Transverse colon (tissue), 4 donors: ENCODE data around the gene CAPZA2. TPM values are rescaled to one million over a fixed set of nuclear protein-coding genes. Genes with fewer than 3 reads are reported as not detected.
"Not testable (repeated sequence)": the region's sequence is repeated elsewhere in the genome, so short reads cannot be mapped to it uniquely, and the experiment has no call there.

Experiments used
- DNase-seq: peaks from one replicate; pipeline ENCODE4 v3.0.0-alpha.2; 2019
- H3K27ac ChIP-seq, 4 donors: fragments of 200-600 bp; sonication (generic); 2 replicates each; pipeline ENCODE4 v1.5.1; 2016 to 2018; ENCODE audit warnings: inconsistent platforms in 4 of 4
- H3K27me3 ChIP-seq: fragments of 200-600 bp; sonication (generic); 2 replicates; pipeline ENCODE4 v1.5.1; 2017; ENCODE audit warnings: inconsistent platforms
- H3K36me3 ChIP-seq, 4 donors: fragments of 200-600 bp; sonication (generic); 2 replicates each; pipeline ENCODE4 v1.5.1; 2017 to 2019; ENCODE audit warnings: inconsistent platforms in 4 of 4
- H3K4me1 ChIP-seq, 4 donors: fragments of 200-600 bp; sonication (generic); 2 replicates each; pipeline ENCODE4 v1.5.1; 2017 to 2020; ENCODE audit warnings: inconsistent platforms in 4 of 4
- H3K4me3 ChIP-seq, 4 donors: fragments of 200-600 bp; sonication (generic); 1 replicate in 1 of 4; 2 replicates in 3 of 4; pipeline versions ENCODE4 v1.5.1 to v1.6.1; 2017 to 2019; ENCODE audit warnings: inconsistent platforms in 4 of 4
- H3K9me3 ChIP-seq, 2 donors: fragments of 200-600 bp; sonication (generic); 2 replicates each; pipeline ENCODE4 v1.5.1; 2017 to 2019; ENCODE audit warnings: inconsistent platforms in 2 of 2
- EP300 ChIP-seq: sonication (generic); formaldehyde crosslinking; IDR thresholded peaks from one replicate; pipeline ENCODE4 v1.6.1; 2017; ENCODE audit warnings: antibody characterized with exemption, low read depth
- POLR2A ChIP-seq: fragments of 450-650 bp; IDR thresholded peaks from one replicate; pipeline ENCODE4 v1.6.1; 2016; ENCODE audit warnings: antibody characterized with exemption, mild to moderate bottlenecking, moderate library complexity
- POLR2AphosphoS5 ChIP-seq, 3 donors: sonication (generic); formaldehyde crosslinking; IDR thresholded peaks; one replicate each; pipeline ENCODE4 v1.6.1; 2016; ENCODE audit warnings: antibody characterized with exemption in 3 of 3
- WGBS, 2 donors: methylation state at CpG; one replicate each; pipeline ENCODE4 v1.1.5; 2018; ENCODE audit warnings: low coverage in 1 of 2; 5-methylcytosine and 5-hydroxymethylcytosine counted together
- in situ Hi-C, 4 donors: fragments of 200-750 bp; cut with MboI; loops; one replicate each; pipeline versions ENCODE4 v1.15.0 to v1.15.1; 2017; ENCODE audit warnings: low sequenced_read_pairs in 3 of 4, low pct_ligation_motif_present in 1 of 4, low pct_unique_long_range_greater_than_20kb in 1 of 4
- intact Hi-C: fragments of 100-400 bp; cut with DNase I; formaldehyde crosslinking; loops from one replicate; pipeline ENCODE4 v1.15.1; 2023; ENCODE audit warnings: low total_unique reads
- total RNA-seq, 4 donors: library from RNA; depleted of rRNA; stranded (reverse); fragments of >200 nt; gene quantifications; one replicate each; pipeline ENCODE4 v1.1.0, GENCODE V29; 2016
- TF ChIP-seq, protein P1 (sequence below), 5 experiments: fragments of 200-600 bp in 3 of 5; fragments of 450-650 bp in 2 of 5; sonication (generic) in 3 of 5; IDR thresholded peaks; 1 replicate in 2 of 5; 2 replicates in 3 of 5; pipeline ENCODE4 v1.5.1; 2016 to 2017; ENCODE audit warnings: antibody characterized with exemption in 5 of 5, inconsistent platforms in 3 of 5, mild to moderate bottlenecking in 2 of 5, moderate library complexity in 1 of 5

The CAPZA2 gene
- total RNA-seq, 4 donors from 2014 or later = 74.4 to 133 (median 88.5) TPM

DNA sequence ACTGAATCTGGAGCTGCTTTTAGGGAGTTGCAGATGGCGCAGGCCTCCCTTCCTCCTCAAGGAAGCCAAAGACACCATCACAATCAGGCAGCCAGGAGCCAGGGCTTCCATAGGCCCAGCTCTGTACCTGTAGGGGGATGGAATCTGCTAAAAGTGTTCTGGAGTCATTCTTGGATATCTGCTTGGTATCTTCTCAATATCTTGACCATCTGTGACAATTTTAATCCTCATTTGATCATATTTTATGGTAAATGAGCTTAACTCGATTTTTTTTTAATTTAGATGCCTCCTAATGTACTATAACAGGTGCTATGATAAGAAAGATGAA is 94.1 kb downstream of the CAPZA2 start:
- H3K4me1 ChIP-seq = peaks cover 5 to 34% (median 22%) of the 10 kb centered on the region in 4 donors
- H3K36me3 ChIP-seq = no peaks in the 10 kb centered on the region
- in situ Hi-C loops = loop anchor here in 1 of 4 donors (25.0 kb wide), 1 partner anchor 1231 kb away; the partner anchor contains the start of gene LSM8
- DNase-seq = no peak
- H3K27ac ChIP-seq = peak overlapping the region; percentile 32 to 100 (median 99)
- H3K9me3 ChIP-seq = no peaks in the 10 kb centered on the region
- H3K27me3 ChIP-seq = no peaks in the 10 kb centered on the region
- TF ChIP-seq POLR2AphosphoS5 (IDR thresholded peaks at IDR 0.05) (no peak), EP300 (no peak), POLR2A (no peak)
- TF ChIP-seq, protein P1, sequence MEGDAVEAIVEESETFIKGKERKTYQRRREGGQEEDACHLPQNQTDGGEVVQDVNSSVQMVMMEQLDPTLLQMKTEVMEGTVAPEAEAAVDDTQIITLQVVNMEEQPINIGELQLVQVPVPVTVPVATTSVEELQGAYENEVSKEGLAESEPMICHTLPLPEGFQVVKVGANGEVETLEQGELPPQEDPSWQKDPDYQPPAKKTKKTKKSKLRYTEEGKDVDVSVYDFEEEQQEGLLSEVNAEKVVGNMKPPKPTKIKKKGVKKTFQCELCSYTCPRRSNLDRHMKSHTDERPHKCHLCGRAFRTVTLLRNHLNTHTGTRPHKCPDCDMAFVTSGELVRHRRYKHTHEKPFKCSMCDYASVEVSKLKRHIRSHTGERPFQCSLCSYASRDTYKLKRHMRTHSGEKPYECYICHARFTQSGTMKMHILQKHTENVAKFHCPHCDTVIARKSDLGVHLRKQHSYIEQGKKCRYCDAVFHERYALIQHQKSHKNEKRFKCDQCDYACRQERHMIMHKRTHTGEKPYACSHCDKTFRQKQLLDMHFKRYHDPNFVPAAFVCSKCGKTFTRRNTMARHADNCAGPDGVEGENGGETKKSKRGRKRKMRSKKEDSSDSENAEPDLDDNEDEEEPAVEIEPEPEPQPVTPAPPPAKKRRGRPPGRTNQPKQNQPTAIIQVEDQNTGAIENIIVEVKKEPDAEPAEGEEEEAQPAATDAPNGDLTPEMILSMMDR (IDR thresholded peaks at IDR 0.05) = no peak
- H3K4me3 ChIP-seq = no peak overlapping the region
- 78 to 83% methylated on average over 1 to 2 of the region's 2 CpGs for WGBS, 2 donors
- intact Hi-C loops = no loop called here

GRCh38 chr7:116957874-116958273 is 95.5 kb downstream of the CAPZA2 start:
- TF ChIP-seq POLR2A (no peak), POLR2AphosphoS5 (IDR thresholded peaks at IDR 0.05) (no peak), EP300 (no peak)
- TF ChIP-seq, protein P1 (IDR thresholded peaks at IDR 0.05) = no peak
- no peak overlapping the region for H3K4me3 ChIP-seq
- DNase-seq = no peak
- intact Hi-C loops = no loop called here
- WGBS, 2 donors = 61 to 69% methylated on average over 2 of the region's 2 CpGs
- H3K36me3 ChIP-seq = no peaks in the 10 kb centered on the region
- no peaks in the 10 kb centered on the region for H3K27me3 ChIP-seq
- in situ Hi-C loops = loop anchor here in 1 of 4 donors (25.0 kb wide), 1 partner anchor 1229 kb away; the partner anchor contains the start of gene LSM8
- peaks cover 5 to 23% (median 14%) of the 10 kb centered on the region in 4 donors for H3K4me1 ChIP-seq
- no peaks in the 10 kb centered on the region for H3K9me3 ChIP-seq
- no peak overlapping the region for H3K27ac ChIP-seq

DNA sequence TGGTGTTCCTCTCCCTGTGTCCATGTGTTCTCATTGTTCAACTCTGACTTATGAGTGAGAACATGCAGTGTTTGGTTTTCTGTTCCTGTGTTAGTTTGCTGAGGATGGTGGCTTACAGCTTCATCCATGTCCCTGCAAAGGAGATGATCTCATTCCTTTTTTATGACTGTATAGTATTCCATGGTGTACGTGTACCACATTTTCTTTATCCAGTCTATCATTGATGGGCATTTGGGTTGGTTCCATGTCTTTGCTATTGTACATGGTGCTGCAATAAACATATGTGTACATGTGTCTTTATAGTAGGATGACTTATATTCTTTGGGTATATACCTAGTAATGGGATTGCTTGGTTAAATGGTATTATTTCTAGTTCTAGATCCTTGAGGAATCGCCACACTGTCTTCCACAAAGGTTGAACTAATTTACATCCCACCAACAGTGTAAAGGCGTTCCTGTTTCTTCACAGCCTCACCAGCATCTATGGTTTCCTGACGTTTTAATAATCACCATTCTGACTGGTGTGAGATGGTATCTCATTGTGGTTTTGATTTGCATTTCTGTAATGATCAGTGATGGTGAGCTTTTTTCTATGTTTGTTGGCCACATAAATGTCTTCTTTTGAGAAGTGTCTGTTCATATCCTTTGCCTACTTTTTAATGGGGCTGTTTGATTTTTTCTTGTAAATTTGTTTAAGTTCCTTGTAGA is 99.7 kb downstream of the CAPZA2 start:
- in situ Hi-C loops = loop anchor here in 1 of 4 donors (25.0 kb wide), 1 partner anchor 1225 kb away; the partner anchor contains the start of gene LSM8
- intact Hi-C loops, DNase-seq: not testable (repeated sequence)

DNA sequence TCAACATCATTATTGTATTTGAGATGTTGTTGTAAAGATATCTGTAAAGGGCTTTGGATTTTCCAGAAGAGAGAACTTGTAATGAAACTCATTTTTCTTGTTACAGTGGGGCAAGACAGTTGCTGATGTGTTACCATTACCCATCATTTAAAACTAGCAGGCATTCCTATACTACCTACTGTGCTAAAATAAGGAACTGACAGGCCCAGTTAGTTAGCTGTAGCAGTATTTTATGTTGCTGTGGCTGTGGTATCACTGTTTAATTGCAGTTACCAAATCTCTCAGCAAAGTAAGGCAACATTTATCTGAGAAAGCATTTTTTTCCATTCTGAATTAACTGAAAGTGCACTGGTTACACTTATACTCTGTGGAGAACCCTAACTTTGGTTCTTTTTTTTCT is 100.8 kb downstream of the CAPZA2 start:
- Histone ChIP-seq H3K4me1 (no peaks in the 10 kb centered on the region), H3K27ac (no peak overlapping the region), H3K27me3 (no peaks in the 10 kb centered on the region), H3K9me3 (no peaks in the 10 kb centered on the region), H3K36me3 (no peaks in the 10 kb centered on the region), H3K4me3 (no peak overlapping the region)
- TF ChIP-seq, protein P1 (IDR thresholded peaks at IDR 0.05) = no peak
- TF ChIP-seq EP300 = no peak
- TF ChIP-seq POLR2A = no peak
- TF ChIP-seq POLR2AphosphoS5 (IDR thresholded peaks at IDR 0.05) = no peak
- in situ Hi-C loops = loop anchor here in 1 of 4 donors (25.0 kb wide), 1 partner anchor 1224 kb away; the partner anchor contains the start of gene LSM8
- no peak for DNase-seq
- intact Hi-C loops = no loop called here

More for the DNA sequence above, 99.7 kb downstream of the CAPZA2 start:
- not testable (repeated sequence) for H3K36me3 ChIP-seq, H3K27ac ChIP-seq, H3K4me3 ChIP-seq, H3K4me1 ChIP-seq, H3K27me3 ChIP-seq, H3K9me3 ChIP-seq
- WGBS, 2 donors = 67 to 79% methylated on average over 3 to 4 of the region's 4 CpGs
